Subcutaneous abdominal adipose tissue (tissue), 5 donors: Measurements from ENCODE around the gene LINC00305.

Experiments
- H3K27ac ChIP-seq: one replicate; pipeline ENCODE4 v1.7.0; 2013; ENCODE audit warnings: low read depth, mild to moderate bottlenecking, inconsistent platforms, low read length, moderate library complexity
- H3K27me3 ChIP-seq, 5 donors: one replicate each; pipeline ENCODE4 v1.7.0; 2013; ENCODE audit warnings: low read length in 5 of 5, inconsistent platforms in 1 of 5; ENCODE audit not compliant: control insufficient read depth in 5 of 5, insufficient read depth in 4 of 5
- H3K36me3 ChIP-seq, 5 donors: one replicate each; pipeline ENCODE4 v1.7.0; 2013; ENCODE audit warnings: low read length in 5 of 5; ENCODE audit not compliant: control insufficient read depth in 5 of 5, insufficient read depth in 5 of 5
- H3K4me1 ChIP-seq, 5 donors: one replicate each; pipeline ENCODE4 v1.7.0; 2013; ENCODE audit warnings: low read length in 5 of 5, mild to moderate bottlenecking in 3 of 5, moderate library complexity in 1 of 5; ENCODE audit not compliant: control insufficient read depth in 5 of 5, insufficient read depth in 5 of 5
- H3K4me3 ChIP-seq, 5 donors: one replicate each; pipeline ENCODE4 v1.7.0; 2013; ENCODE audit warnings: low read length in 5 of 5, low read depth in 1 of 5
- H3K9ac ChIP-seq, 5 donors: one replicate each; pipeline ENCODE4 v1.7.0; 2013; ENCODE audit warnings: low read length in 5 of 5, mild to moderate bottlenecking in 4 of 5, moderate library complexity in 3 of 5
- H3K9me3 ChIP-seq, 5 donors: one replicate each; pipeline ENCODE4 v1.7.0; 2013; ENCODE audit warnings: low read length in 5 of 5; ENCODE audit not compliant: control insufficient read depth in 5 of 5
- donor health status: healthy.
- donor health status: healthy.
- donor health status: healthy.
- donor health status: healthy.
- donor health status: healthy.

The LINC00305 gene

DNA sequence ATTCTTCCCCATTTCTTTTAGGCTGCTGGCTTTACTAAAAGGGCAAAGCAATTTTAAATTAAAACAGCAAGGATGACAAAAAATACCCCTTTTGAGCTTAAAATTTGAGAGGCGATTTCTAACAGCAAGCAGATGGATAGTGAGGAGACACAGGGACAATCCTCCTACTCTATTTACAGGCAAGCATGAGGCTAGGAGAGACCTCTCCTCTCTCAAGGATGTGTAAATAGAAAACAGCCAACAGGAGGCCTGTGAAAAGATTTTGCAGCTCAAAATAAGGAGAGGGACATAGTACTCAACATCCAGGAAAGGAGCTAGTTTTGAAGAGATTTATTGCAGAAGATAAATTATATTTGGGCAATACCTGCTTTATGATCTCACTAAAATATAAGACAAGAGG, 53.8 kb downstream of the LINC00305 start:
- no peak overlapping the region for H3K9ac ChIP-seq
- H3K27me3 ChIP-seq, result peaks cover 0 to 2% (median 0%) of the 10 kb centered on the region in 5 donors
- no peak overlapping the region for H3K27ac ChIP-seq
- no peaks in the 10 kb centered on the region for H3K36me3 ChIP-seq
- H3K4me1 ChIP-seq, result no peaks in the 10 kb centered on the region
- H3K9me3 ChIP-seq, result no peaks in the 10 kb centered on the region
- no peak overlapping the region for H3K4me3 ChIP-seq

DNA sequence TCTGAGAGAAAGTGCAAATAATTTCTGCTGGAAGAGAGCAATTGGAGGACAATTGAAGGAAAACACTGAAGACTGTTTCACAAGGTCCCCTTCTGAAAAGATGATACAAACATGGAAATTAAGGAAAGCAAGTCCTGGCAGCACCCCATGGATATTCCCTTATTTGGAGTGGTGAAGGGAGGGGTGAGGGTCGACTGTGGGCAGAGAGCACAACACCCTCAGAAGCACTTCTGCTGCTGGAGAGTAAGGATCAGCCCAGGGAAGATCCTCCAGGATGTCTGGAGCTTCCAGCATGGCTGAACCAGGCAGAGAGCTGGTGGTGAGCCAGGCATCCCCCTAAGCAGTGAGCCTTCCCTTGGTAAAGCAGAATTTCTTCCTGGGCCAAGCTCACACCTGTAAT, 54.7 kb downstream of the LINC00305 start:
- Histone ChIP-seq H3K36me3 (no peaks in the 10 kb centered on the region), H3K9ac (no peak overlapping the region), H3K27ac (no peak overlapping the region), H3K4me3 (no peak overlapping the region), H3K9me3 (no peaks in the 10 kb centered on the region), H3K27me3 (peaks cover 0 to 2% (median 0%) of the 10 kb centered on the region in 5 donors), H3K4me1 (no peaks in the 10 kb centered on the region)

- Histone ChIP-seq H3K9me3 (no peaks in the 10 kb centered on the region), H3K9ac (no peak overlapping the region), H3K36me3 (no peaks in the 10 kb centered on the region), H3K27ac (no peak overlapping the region), H3K27me3 (peaks cover 0 to 2% (median 0%) of the 10 kb centered on the region in 5 donors), H3K4me1 (no peaks in the 10 kb centered on the region), H3K4me3 (no peak overlapping the region)
These were observed 57.4 kb downstream of the LINC00305 start for GRCh38 chr18:64091526-64091925.

DNA sequence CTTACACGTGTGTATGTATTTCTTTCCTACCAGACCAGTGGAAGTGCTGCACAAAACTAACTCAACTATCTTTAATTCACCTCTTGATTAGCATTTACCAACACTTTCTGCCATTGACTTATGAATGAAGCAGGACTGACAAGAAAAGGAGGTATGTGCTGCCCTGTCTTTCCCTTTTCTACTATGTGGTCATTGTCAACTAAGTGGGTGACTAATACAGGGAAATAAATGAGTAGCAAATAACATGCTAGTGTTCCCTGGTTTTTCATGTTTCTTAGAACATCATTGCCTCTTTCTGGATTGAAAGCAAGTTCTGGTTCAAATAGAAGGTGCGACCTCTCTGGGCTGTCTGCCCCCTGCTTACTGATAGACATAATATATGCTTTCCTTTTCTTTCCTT, 58.0 kb downstream of the LINC00305 start:
- Histone ChIP-seq H3K4me3 (no peak overlapping the region), H3K9ac (no peak overlapping the region), H3K9me3 (no peaks in the 10 kb centered on the region), H3K27ac (no peak overlapping the region), H3K36me3 (no peaks in the 10 kb centered on the region), H3K27me3 (peaks cover 0 to 2% (median 0%) of the 10 kb centered on the region in 5 donors), H3K4me1 (no peaks in the 10 kb centered on the region)

DNA sequence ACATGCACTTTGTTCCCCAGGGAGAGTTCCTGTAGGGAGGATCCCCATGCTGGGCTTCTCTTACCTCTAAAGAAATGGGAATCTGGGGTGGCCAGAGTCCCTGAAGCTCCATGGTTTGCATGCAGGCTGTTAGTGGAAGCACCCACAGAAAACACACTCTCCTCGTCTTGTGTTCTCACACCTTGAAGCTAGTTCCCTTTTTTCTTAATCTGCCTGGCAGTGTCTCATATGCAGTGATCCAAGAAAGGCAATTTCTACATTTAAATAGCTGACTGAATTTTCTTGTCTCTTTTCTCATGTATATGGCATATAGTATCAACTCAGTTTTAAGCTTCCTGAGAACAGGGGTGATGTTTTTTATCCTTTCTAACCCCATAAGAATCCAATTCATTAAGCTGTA, 65.0 kb downstream of the LINC00305 start:
- H3K4me3 ChIP-seq, result no peak overlapping the region
- H3K9ac ChIP-seq, result no peak overlapping the region
- no peaks in the 10 kb centered on the region for H3K9me3 ChIP-seq
- no peaks in the 10 kb centered on the region for H3K36me3 ChIP-seq
- H3K27me3 ChIP-seq, result no peaks in the 10 kb centered on the region
- H3K27ac ChIP-seq, result no peak overlapping the region
- H3K4me1 ChIP-seq, result no peaks in the 10 kb centered on the region

DNA sequence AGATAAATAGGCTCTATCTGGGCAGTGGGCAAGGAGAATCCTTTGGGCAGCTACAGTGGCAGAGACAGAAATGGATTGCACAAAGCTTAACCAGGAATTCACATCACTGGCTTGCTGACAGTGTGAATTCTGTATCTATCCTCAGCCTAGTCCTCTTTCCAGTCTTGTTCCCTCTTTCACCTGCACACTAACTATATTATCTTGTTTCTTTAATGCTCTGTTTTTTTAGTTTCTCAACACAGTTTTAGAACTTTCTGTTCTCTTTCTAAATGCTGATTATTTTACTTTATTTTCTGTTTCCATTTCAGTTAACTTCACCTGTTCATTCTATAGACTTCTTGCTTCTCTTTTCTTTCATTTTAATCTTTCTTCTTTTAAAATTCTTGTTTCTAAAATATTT, 66.4 kb downstream of the LINC00305 start:
- no peaks in the 10 kb centered on the region for H3K9me3 ChIP-seq
- no peaks in the 10 kb centered on the region for H3K27me3 ChIP-seq
- no peak overlapping the region for H3K4me3 ChIP-seq
- H3K9ac ChIP-seq, result no peak overlapping the region
- no peaks in the 10 kb centered on the region for H3K4me1 ChIP-seq
- no peaks in the 10 kb centered on the region for H3K36me3 ChIP-seq
- no peak overlapping the region for H3K27ac ChIP-seq

DNA sequence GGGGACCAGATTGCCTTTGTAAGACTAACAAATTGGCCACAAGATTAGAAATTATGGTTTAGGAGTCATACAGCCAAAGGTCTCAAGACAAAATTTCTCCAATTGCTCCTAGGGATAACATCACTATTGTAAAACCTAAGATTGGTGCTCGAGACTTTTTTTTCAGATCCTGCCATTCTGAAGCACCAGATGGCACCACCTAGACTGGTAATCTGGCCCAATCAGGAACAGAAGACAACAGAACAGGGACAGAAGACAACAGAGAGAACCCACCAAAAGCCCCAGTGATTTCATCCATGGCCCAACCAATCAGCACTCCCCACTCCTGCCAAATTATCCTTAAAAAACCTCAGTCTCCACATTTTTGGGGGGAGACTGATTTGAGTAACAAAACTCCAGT, 66.8 kb downstream of the LINC00305 start:
- Histone ChIP-seq H3K36me3 (no peaks in the 10 kb centered on the region), H3K27me3 (no peaks in the 10 kb centered on the region), H3K27ac (no peak overlapping the region), H3K4me3 (no peak overlapping the region), H3K9ac (no peak overlapping the region), H3K9me3 (no peaks in the 10 kb centered on the region), H3K4me1 (no peaks in the 10 kb centered on the region)

DNA sequence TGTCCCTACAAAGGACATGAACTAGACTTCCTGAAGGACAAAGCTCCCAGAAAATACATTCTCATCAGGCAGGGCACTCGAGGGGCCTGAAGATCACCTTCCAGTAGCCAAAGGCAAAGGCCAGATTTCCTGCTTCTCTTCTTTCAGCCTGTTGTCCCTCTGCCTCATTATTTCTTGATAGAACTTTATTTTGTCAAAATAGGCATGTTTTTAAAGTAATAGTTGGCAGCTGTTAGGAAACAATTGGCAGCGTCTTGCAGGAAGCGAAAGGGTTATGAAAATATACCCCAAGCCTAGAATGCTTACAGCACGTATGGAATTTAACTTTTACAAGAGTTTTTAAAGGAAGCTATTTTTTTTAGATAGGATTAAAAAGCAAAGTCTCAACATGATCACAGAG, 74.9 kb downstream of the LINC00305 start:
- H3K9ac ChIP-seq, result no peak overlapping the region
- no peaks in the 10 kb centered on the region for H3K27me3 ChIP-seq
- no peaks in the 10 kb centered on the region for H3K36me3 ChIP-seq
- no peaks in the 10 kb centered on the region for H3K4me1 ChIP-seq
- no peak overlapping the region for H3K4me3 ChIP-seq
- peaks cover 0 to 7% (median 6%) of the 10 kb centered on the region in 5 donors for H3K9me3 ChIP-seq
- H3K27ac ChIP-seq, result no peak overlapping the region

- H3K9me3 ChIP-seq, result peaks cover 0 to 3% (median 0%) of the 10 kb centered on the region in 5 donors
- no peaks in the 10 kb centered on the region for H3K27me3 ChIP-seq
- H3K36me3 ChIP-seq, result no peaks in the 10 kb centered on the region
These were observed 93.9 kb downstream of the LINC00305 start for GRCh38 chr18:64055019-64055418.

DNA sequence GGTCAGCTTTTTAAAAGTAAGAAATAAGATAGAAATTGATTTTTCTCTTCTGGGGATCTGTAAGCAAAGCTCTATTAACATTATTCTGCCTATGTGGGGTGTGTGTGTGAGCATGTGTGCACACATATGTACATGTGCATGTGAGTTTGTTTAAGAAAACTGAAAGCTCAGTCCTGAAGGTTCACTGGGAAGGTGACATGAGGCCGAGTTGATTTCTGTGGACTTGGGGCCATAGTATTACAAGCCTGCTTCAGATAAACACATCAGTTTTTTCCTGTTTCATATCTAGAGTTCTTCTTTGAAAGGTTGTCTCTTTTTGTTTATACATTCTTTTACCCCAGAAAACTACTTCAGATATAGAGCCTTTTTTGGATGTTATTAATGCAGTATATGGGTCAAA, 95.6 kb downstream of the LINC00305 start:
- no peak overlapping the region for H3K27ac ChIP-seq
- no peaks in the 10 kb centered on the region for H3K9me3 ChIP-seq
- no peak overlapping the region for H3K9ac ChIP-seq
- H3K4me1 ChIP-seq, result no peaks in the 10 kb centered on the region
- H3K4me3 ChIP-seq, result no peak overlapping the region
- H3K36me3 ChIP-seq, result no peaks in the 10 kb centered on the region
- peaks cover 0 to 3% (median 0%) of the 10 kb centered on the region in 5 donors for H3K27me3 ChIP-seq

More at GRCh38 chr18:64055019-64055418, 93.9 kb downstream of the LINC00305 start:
- Histone ChIP-seq H3K4me3 (no peak overlapping the region), H3K27ac (no peak overlapping the region), H3K4me1 (no peaks in the 10 kb centered on the region), H3K9ac (no peak overlapping the region)

DNA sequence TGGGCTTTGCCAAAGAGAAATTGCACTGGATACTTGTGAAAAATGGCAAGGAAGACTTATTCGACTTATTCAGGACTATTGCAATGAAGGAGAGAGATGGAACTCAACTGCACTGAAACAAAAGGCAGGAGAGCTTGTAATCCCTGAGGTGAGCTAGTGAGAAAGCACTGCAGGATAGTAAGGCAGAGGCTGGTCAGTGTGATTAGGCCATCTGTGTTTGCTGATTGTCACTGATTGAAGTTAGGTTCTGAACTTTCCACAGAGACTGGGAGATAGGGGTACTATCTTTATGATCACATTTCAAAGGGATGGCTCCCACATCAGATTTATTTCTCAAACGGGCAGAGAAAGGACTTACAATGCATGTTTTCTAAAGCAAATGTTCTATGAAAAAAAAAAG, 96.1 kb downstream of the LINC00305 start:
- no peak overlapping the region for H3K9ac ChIP-seq
- H3K4me3 ChIP-seq, result no peak overlapping the region
- H3K36me3 ChIP-seq, result no peaks in the 10 kb centered on the region
- H3K4me1 ChIP-seq, result no peaks in the 10 kb centered on the region
- peaks cover 0 to 3% (median 0%) of the 10 kb centered on the region in 5 donors for H3K27me3 ChIP-seq
- no peaks in the 10 kb centered on the region for H3K9me3 ChIP-seq
- H3K27ac ChIP-seq, result no peak overlapping the region
